COLO829 (cell line): ENCODE measurements around the gene DYNC2I2.
"Not testable (repeated sequence)": the region's sequence is repeated elsewhere in the genome, so short reads cannot be mapped to it uniquely, and the experiment has no call there.

Source experiments
- DNase-seq: peaks from one replicate; pipeline ENCODE4 v3.0.0; 2012; ENCODE audit warnings: low spot score

Gene DYNC2I2

GRCh38 chr9:128615571-128615970, 41.1 kb downstream of the DYNC2I2 start:
- no peak for DNase-seq

GRCh38 chr9:128614728-128615127, 41.9 kb downstream of the DYNC2I2 start:
- DNase-seq = no peak

- no peak for DNase-seq
Measured at GRCh38 chr9:128611600-128612394, 44.9 kb downstream of the DYNC2I2 start.

- DNase-seq = no peak
Measured at GRCh38 chr9:128610897-128611296, 45.8 kb downstream of the DYNC2I2 start.

GRCh38 chr9:128607642-128608350, 48.9 kb downstream of the DYNC2I2 start:
- DNase-seq = no peak

GRCh38 chr9:128603697-128604096, 53.0 kb downstream of the DYNC2I2 start:
- DNase-seq = no peak

- no peak for DNase-seq
Measured at GRCh38 chr9:128600099-128600498, 56.5 kb downstream of the DYNC2I2 start.

- DNase-seq = no peak
Measured at GRCh38 chr9:128595471-128595870, 61.2 kb downstream of the DYNC2I2 start.

GRCh38 chr9:128593856-128594255, 62.8 kb downstream of the DYNC2I2 start:
- no peak for DNase-seq

GRCh38 chr9:128593039-128593438, 63.6 kb downstream of the DYNC2I2 start:
- DNase-seq = no peak

- DNase-seq = no peak
Measured at GRCh38 chr9:128588581-128589233, 67.9 kb downstream of the DYNC2I2 start.

- DNase-seq = no peak
Measured at GRCh38 chr9:128587453-128587852, 69.2 kb downstream of the DYNC2I2 start.

GRCh38 chr9:128586934-128587333, 69.7 kb downstream of the DYNC2I2 start:
- DNase-seq = not testable (repeated sequence)

- not testable (repeated sequence) for DNase-seq
Measured at GRCh38 chr9:128585155-128585554, 71.5 kb downstream of the DYNC2I2 start.
